Measurements from ENCODE around the gene FANCD2OS.
"Not testable (repeated sequence)": the region's sequence is repeated elsewhere in the genome, so short reads cannot be mapped to it uniquely, and the experiment has no call there.

DNA sequence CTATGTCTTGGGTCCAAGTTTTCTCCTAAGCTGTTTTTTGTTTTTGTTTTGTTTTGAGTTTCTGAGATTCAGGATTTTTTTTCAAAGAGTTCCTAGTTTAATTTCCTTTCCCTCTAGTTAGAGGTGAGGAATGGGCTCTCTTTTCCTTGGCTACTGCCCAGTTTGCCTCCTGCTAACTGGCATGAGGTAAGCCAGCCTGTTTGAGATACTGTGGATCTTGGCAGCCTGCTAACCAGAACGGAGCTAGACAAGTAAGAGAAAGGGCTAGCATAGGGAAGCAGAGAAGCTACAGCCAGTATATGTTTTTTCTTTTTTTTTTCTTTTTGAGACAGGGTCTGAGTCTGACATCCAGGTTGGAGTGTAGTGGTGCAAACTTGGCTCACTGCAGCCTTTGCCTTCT lies 17.3 kb downstream of the FANCD2OS start:
- TF ChIP-seq, protein P1, sequence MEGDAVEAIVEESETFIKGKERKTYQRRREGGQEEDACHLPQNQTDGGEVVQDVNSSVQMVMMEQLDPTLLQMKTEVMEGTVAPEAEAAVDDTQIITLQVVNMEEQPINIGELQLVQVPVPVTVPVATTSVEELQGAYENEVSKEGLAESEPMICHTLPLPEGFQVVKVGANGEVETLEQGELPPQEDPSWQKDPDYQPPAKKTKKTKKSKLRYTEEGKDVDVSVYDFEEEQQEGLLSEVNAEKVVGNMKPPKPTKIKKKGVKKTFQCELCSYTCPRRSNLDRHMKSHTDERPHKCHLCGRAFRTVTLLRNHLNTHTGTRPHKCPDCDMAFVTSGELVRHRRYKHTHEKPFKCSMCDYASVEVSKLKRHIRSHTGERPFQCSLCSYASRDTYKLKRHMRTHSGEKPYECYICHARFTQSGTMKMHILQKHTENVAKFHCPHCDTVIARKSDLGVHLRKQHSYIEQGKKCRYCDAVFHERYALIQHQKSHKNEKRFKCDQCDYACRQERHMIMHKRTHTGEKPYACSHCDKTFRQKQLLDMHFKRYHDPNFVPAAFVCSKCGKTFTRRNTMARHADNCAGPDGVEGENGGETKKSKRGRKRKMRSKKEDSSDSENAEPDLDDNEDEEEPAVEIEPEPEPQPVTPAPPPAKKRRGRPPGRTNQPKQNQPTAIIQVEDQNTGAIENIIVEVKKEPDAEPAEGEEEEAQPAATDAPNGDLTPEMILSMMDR (IDR thresholded peaks at IDR 0.05; ENCODE audit: extremely low read depth in 1 of 2, insufficient read depth in 1 of 2, low read depth in 1 of 2, low read length in 2 of 2): not testable (repeated sequence)
- TF ChIP-seq, protein P2, sequence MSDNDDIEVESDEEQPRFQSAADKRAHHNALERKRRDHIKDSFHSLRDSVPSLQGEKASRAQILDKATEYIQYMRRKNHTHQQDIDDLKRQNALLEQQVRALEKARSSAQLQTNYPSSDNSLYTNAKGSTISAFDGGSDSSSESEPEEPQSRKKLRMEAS (IDR thresholded peaks at IDR 0.05; ENCODE audit: insufficient read depth, insufficient read length): not testable (repeated sequence)
- TF ChIP-seq POLR2A (IDR thresholded peaks at IDR 0.05; ENCODE audit: low read depth, low read length); EZH2 (IDR thresholded peaks at IDR 0.05; ENCODE audit: borderline replicate concordance, low read depth, low read length, severe bottlenecking); JUN (IDR thresholded peaks at IDR 0.05; ENCODE audit: borderline replicate concordance, insufficient read depth, insufficient read length, low read depth); GATA2 (IDR thresholded peaks at IDR 0.05; ENCODE audit: insufficient read depth, insufficient read length, low read depth, low read length); POLR2AphosphoS5 (IDR thresholded peaks at IDR 0.05; ENCODE audit: insufficient read depth, low read depth, low read length); MYC (IDR thresholded peaks at IDR 0.05; ENCODE audit: low read depth, low read length): not testable (repeated sequence)
